CD4-positive, alpha-beta T cell (primary cell): ENCODE measurements around the gene COL4A2. TPM values are rescaled to one million over a fixed set of nuclear protein-coding genes. Genes with fewer than 3 reads are reported as not detected.

Source experiments
- ATAC-seq: fragments of 200-7000 bp; cut with Tn5 transposase; one replicate; pipeline ENCODE4 v1.10.0; 2022; ENCODE audit warnings: mild to moderate bottlenecking; ENCODE audit not compliant: poor library complexity
- CTCF ChIA-PET: fragments of 350-600 bp; sonication (Branson Sonifier 250); formaldehyde crosslinking; loops from one replicate; lab custom pipeline; 2021; ENCODE audit warnings: antibody characterized with exemption, inconsistent platforms; lab: Charles Lee
- POLR2A ChIA-PET: fragments of 350-600 bp; sonication (Branson Sonifier 250); formaldehyde crosslinking; loops from one replicate; lab custom pipeline; 2021; ENCODE audit warnings: antibody characterized with exemption, inconsistent platforms; lab: Charles Lee
- DNase-seq, 14 experiments: peaks; one replicate each; pipeline ENCODE4 v3.0.0-alpha.2; 2013 to 2020; ENCODE audit warnings: mixed read lengths in 2 of 14
- H3K27ac ChIP-seq, 2 donors: one replicate each; pipeline versions ENCODE4 v1.5.1 to v1.7.0; 2013; ENCODE audit warnings: low read length in 2 of 2, low read depth in 1 of 2, mild to moderate bottlenecking in 1 of 2
- H3K27me3 ChIP-seq, 2 experiments: 1 replicate in 1 of 2; 2 replicates in 1 of 2; pipeline versions ENCODE4 v1.6.1 to v1.7.0; 2013; ENCODE audit warnings: low read length in 2 of 2, control low read depth in 1 of 2, mild to moderate bottlenecking in 1 of 2, moderate library complexity in 1 of 2; ENCODE audit not compliant: insufficient read depth in 2 of 2, control insufficient read depth in 1 of 2
- H3K36me3 ChIP-seq: one replicate; pipeline ENCODE4 v1.6.1; 2013; ENCODE audit warnings: low read length, control low read depth; ENCODE audit not compliant: insufficient read depth
- H3K4me1 ChIP-seq: one replicate; pipeline ENCODE4 v1.6.1; 2013; ENCODE audit warnings: low read length, control low read depth; ENCODE audit not compliant: insufficient read depth
- H3K4me3 ChIP-seq: one replicate; pipeline ENCODE4 v1.5.1; 2013; ENCODE audit warnings: mild to moderate bottlenecking, low read length, moderate library complexity
- H3K9me3 ChIP-seq, 2 experiments: 1 replicate in 1 of 2; 2 replicates in 1 of 2; pipeline versions ENCODE4 v1.6.1 to v1.7.0; 2013; ENCODE audit warnings: low read length in 2 of 2, mild to moderate bottlenecking in 2 of 2, control low read depth in 1 of 2, moderate library complexity in 1 of 2; ENCODE audit not compliant: control insufficient read depth in 1 of 2, insufficient read depth in 1 of 2
- H3K27ac Mint-ChIP-seq: one replicate; pipeline ENCODE4 v1.8.0; 2020; ENCODE audit warnings: mixed read lengths
- H3K27me3 Mint-ChIP-seq: one replicate; pipeline ENCODE4 v1.8.0; 2021; ENCODE audit warnings: mixed read lengths
- H3K36me3 Mint-ChIP-seq: one replicate; pipeline ENCODE4 v1.8.0; 2021; ENCODE audit warnings: low read depth, mixed read lengths
- H3K4me1 Mint-ChIP-seq: one replicate; pipeline ENCODE4 v1.8.0; 2021; ENCODE audit warnings: low read depth, mixed read lengths
- H3K4me3 Mint-ChIP-seq: one replicate; pipeline ENCODE4 v1.8.0; 2020; ENCODE audit warnings: mild to moderate bottlenecking, mixed read lengths
- H3K9me3 Mint-ChIP-seq: one replicate; pipeline ENCODE4 v1.8.0; 2020; ENCODE audit warnings: mixed read lengths
- intact Hi-C, 2 experiments: fragments of 100-400 bp; cut with DNase I in 1 of 2; cut with micrococcal nuclease in 1 of 2; formaldehyde crosslinking; loops; one replicate each; pipeline versions ENCODE4 v1.15.1 to v1.9.0; 2023 to 2025; cut with DNase I, micrococcal nuclease
- total RNA-seq, 174 experiments: library from RNA in 2 of 174; stranded (reverse) in 2 of 174; gene quantifications; one replicate each; pipeline ENCODE4 v1.2.3 and lab custom pipeline; 2021 to 2026
- TF ChIP-seq, protein P1 (sequence below): fragments of 200-600 bp; IDR thresholded peaks from one replicate; pipeline ENCODE4 v1.8.0; 2022; ENCODE audit warnings: antibody characterized with exemption, mild to moderate bottlenecking

COL4A2 gene
- total RNA-seq, 2 experiments from 2014 or later: not detected

GRCh38 chr13:110301606-110302553 is 5.2 kb upstream of the COL4A2 start:
- ATAC-seq: no peak
- intact Hi-C loops: no loop called here
- no peak for DNase-seq
- TF ChIP-seq, protein P1, sequence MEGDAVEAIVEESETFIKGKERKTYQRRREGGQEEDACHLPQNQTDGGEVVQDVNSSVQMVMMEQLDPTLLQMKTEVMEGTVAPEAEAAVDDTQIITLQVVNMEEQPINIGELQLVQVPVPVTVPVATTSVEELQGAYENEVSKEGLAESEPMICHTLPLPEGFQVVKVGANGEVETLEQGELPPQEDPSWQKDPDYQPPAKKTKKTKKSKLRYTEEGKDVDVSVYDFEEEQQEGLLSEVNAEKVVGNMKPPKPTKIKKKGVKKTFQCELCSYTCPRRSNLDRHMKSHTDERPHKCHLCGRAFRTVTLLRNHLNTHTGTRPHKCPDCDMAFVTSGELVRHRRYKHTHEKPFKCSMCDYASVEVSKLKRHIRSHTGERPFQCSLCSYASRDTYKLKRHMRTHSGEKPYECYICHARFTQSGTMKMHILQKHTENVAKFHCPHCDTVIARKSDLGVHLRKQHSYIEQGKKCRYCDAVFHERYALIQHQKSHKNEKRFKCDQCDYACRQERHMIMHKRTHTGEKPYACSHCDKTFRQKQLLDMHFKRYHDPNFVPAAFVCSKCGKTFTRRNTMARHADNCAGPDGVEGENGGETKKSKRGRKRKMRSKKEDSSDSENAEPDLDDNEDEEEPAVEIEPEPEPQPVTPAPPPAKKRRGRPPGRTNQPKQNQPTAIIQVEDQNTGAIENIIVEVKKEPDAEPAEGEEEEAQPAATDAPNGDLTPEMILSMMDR: no peak
- Mint-ChIP-seq H3K36me3 (no peaks in the 10 kb centered on the region), H3K27ac (no peak overlapping the region), H3K4me1 (no peaks in the 10 kb centered on the region), H3K9me3 (no peaks in the 10 kb centered on the region), H3K4me3 (no peak overlapping the region), H3K27me3 (peaks cover 80% of the 10 kb centered on the region)
- Histone ChIP-seq H3K4me3 (no peak overlapping the region), H3K27ac (no peak overlapping the region), H3K27me3 (peaks cover 26 to 55% of the 10 kb centered on the region in 2 experiments), H3K36me3 (no peaks in the 10 kb centered on the region), H3K9me3 (peaks cover 0 to 14% of the 10 kb centered on the region in 2 experiments), H3K4me1 (no peaks in the 10 kb centered on the region)
- POLR2A ChIA-PET: no interaction called here
- CTCF ChIA-PET: no interaction called here

DNA sequence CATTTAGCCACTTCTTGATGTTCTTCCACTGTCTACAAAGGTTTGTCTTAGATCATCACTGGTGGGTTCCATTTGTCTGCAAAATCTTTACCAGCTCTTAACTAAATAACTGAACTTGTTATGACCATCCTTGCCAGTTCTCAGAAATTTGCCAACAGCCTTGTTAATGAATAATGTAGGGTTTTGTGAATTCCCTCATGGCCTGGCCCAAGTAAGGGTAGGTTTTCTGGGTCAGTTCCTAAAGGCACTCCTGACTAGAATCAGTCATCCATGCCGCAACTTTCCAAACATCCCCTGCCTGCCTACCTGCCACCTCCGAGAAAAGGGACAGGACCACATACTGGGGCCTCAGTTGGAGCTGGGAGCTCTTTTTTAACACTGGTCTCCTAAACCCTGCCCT is 4.1 kb upstream of the COL4A2 start:
- POLR2A ChIA-PET: no interaction called here
- H3K36me3 Mint-ChIP-seq: no peaks in the 10 kb centered on the region

DNA sequence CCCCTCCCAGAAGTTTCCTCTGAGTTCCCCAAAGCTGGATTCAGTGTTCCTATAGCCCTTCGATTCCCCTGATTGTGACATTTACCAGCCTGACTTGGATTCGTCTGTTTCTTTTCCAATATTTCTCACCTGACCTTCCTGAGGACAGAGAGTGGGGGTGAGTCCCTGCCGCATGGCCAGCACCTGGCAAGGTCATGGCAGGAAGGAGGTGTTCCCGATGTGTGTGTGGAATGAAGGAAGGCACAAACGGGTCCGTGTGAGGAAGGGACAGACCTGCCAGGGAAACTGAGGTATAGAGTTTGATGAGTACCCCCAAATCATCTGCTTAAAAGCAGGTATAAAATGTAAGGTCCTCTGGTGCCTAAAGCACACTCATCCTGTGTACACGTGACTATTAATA is 3.4 kb upstream of the COL4A2 start:
- H3K9me3 ChIP-seq: peaks cover 0 to 20% of the 10 kb centered on the region in 2 experiments
- no peak overlapping the region for H3K27ac Mint-ChIP-seq
- peaks cover 75% of the 10 kb centered on the region for H3K27me3 Mint-ChIP-seq
- peaks cover 27 to 57% of the 10 kb centered on the region in 2 experiments for H3K27me3 ChIP-seq
- ChIA-PET CTCF (no interaction called here), POLR2A (no interaction called here)
- H3K4me3 Mint-ChIP-seq: no peak overlapping the region
- no peak overlapping the region for H3K4me3 ChIP-seq
- ATAC-seq (no peak), DNase-seq (no peak)
- H3K4me1 ChIP-seq: no peaks in the 10 kb centered on the region
- H3K9me3 Mint-ChIP-seq: no peaks in the 10 kb centered on the region
- TF ChIP-seq, protein P1: no peak
- H3K36me3 ChIP-seq: no peaks in the 10 kb centered on the region
- H3K36me3 Mint-ChIP-seq: no peaks in the 10 kb centered on the region
- no peak overlapping the region for H3K27ac ChIP-seq
- H3K4me1 Mint-ChIP-seq: no peaks in the 10 kb centered on the region
- intact Hi-C loops: no loop called here

More for the DNA sequence above, 4.1 kb upstream of the COL4A2 start:
- H3K9me3 ChIP-seq: peaks cover 0 to 18% of the 10 kb centered on the region in 2 experiments
- DNase-seq (no peak), ATAC-seq (no peak)
- H3K4me1 ChIP-seq: no peaks in the 10 kb centered on the region
- intact Hi-C loops: no loop called here
- TF ChIP-seq, protein P1: no peak
- H3K27ac ChIP-seq: no peak overlapping the region
- CTCF ChIA-PET: no interaction called here
- no peak overlapping the region for H3K4me3 ChIP-seq
- no peaks in the 10 kb centered on the region for H3K9me3 Mint-ChIP-seq
- H3K27me3 Mint-ChIP-seq: peaks cover 74% of the 10 kb centered on the region
- no peaks in the 10 kb centered on the region for H3K36me3 ChIP-seq
- no peak overlapping the region for H3K4me3 Mint-ChIP-seq
- H3K4me1 Mint-ChIP-seq: no peaks in the 10 kb centered on the region
- no peak overlapping the region for H3K27ac Mint-ChIP-seq
- H3K27me3 ChIP-seq: peaks cover 28 to 59% of the 10 kb centered on the region in 2 experiments
